OCI-LY1 (cell line): Measurements from ENCODE around the gene OLFML3.

ENCODE experiments used
- H2AFZ ChIP-seq: fragments of 200-600 bp; sonication (generic), shearing (Covaris generic); 2 replicates; pipeline ENCODE4 v1.6.0; 2014; ENCODE audit warnings: antibody characterized with exemption, mild to moderate bottlenecking, low read length
- H3F3A ChIP-seq: fragments of 200-600 bp; sonication (generic), shearing (Covaris generic); 2 replicates; pipeline ENCODE4 v1.6.0; 2014; ENCODE audit warnings: mild to moderate bottlenecking, antibody characterized with exemption, low read length, moderate library complexity; ENCODE audit not compliant: insufficient read depth
- H3K27ac ChIP-seq: fragments of 200-600 bp; sonication (generic); 2 replicates; pipeline ENCODE4 v1.5.1; 2014; ENCODE audit warnings: low read length, mixed run types, mild to moderate bottlenecking, low read depth; ENCODE audit not compliant: poor library complexity, severe bottlenecking
- H3K27me3 ChIP-seq: fragments of 200-600 bp; sonication (generic); 2 replicates; pipeline ENCODE4 v1.6.0; 2014; ENCODE audit warnings: antibody characterized with exemption, mild to moderate bottlenecking, low read length, moderate library complexity; ENCODE audit not compliant: insufficient read depth
- H3K36me3 ChIP-seq: fragments of 200-600 bp; sonication (generic); 2 replicates; pipeline ENCODE4 v1.6.1; 2014; ENCODE audit warnings: mild to moderate bottlenecking, antibody characterized with exemption, low read length, moderate library complexity, mixed read lengths; ENCODE audit not compliant: insufficient read depth
- H3K4me1 ChIP-seq: fragments of 200-600 bp; sonication (generic); 2 replicates; pipeline ENCODE4 v1.5.1; 2014; ENCODE audit warnings: mild to moderate bottlenecking, low read length, moderate library complexity; ENCODE audit not compliant: insufficient read depth, severe bottlenecking
- H3K4me2 ChIP-seq: fragments of 200-600 bp; sonication (generic), shearing (Covaris generic); 2 replicates; pipeline ENCODE4 v1.6.1; 2014; ENCODE audit warnings: low read length
- H3K4me3 ChIP-seq: fragments of 200-600 bp; sonication (generic); 2 replicates; pipeline ENCODE4 v1.5.1; 2014; ENCODE audit warnings: low read length, low read depth, mild to moderate bottlenecking, mixed read lengths; ENCODE audit not compliant: poor library complexity, severe bottlenecking
- H3K79me2 ChIP-seq: fragments of 200-600 bp; shearing (Covaris generic); 2 replicates; pipeline ENCODE4 v1.6.1; 2016; ENCODE audit warnings: mixed run types, low read length, mixed read lengths; ENCODE audit not compliant: insufficient read depth
- H3K9ac ChIP-seq: fragments of 200-600 bp; sonication (generic), shearing (Covaris generic); 2 replicates; pipeline ENCODE4 v1.6.1; 2014; ENCODE audit warnings: mild to moderate bottlenecking, low read length, mixed read lengths
- H3K9me2 ChIP-seq: fragments of 200-600 bp; sonication (generic), shearing (Covaris generic); 2 replicates; pipeline ENCODE4 v1.6.1; 2014; ENCODE audit warnings: low read depth, mild to moderate bottlenecking, low read length, mixed read lengths
- H3K9me3 ChIP-seq: fragments of 200-600 bp; shearing (Covaris generic); 2 replicates; pipeline ENCODE4 v1.6.1; 2014; ENCODE audit warnings: low read length, mixed read lengths
- H4K20me1 ChIP-seq: fragments of 200-600 bp; sonication (generic), shearing (Covaris generic); 2 replicates; pipeline ENCODE4 v1.6.0; 2016; ENCODE audit warnings: mild to moderate bottlenecking, low read length; ENCODE audit not compliant: insufficient read depth
- EZH2 ChIP-seq: fragments of 200-600 bp; sonication (generic), shearing (Covaris generic); IDR thresholded peaks from 2 replicates; pipeline ENCODE4 v1.8.0; 2017; ENCODE audit warnings: borderline replicate concordance, mixed run types, mild to moderate bottlenecking, antibody characterized with exemption, low read length, moderate library complexity, mixed read lengths
- TF ChIP-seq, protein P1 (sequence below): fragments of 200-600 bp; sonication (generic), shearing (Covaris generic); IDR thresholded peaks from 2 replicates; pipeline ENCODE4 v1.5.1; 2017; ENCODE audit warnings: mild to moderate bottlenecking, antibody characterized with exemption, low read length, moderate library complexity, mixed read lengths

OLFML3 gene

DNA sequence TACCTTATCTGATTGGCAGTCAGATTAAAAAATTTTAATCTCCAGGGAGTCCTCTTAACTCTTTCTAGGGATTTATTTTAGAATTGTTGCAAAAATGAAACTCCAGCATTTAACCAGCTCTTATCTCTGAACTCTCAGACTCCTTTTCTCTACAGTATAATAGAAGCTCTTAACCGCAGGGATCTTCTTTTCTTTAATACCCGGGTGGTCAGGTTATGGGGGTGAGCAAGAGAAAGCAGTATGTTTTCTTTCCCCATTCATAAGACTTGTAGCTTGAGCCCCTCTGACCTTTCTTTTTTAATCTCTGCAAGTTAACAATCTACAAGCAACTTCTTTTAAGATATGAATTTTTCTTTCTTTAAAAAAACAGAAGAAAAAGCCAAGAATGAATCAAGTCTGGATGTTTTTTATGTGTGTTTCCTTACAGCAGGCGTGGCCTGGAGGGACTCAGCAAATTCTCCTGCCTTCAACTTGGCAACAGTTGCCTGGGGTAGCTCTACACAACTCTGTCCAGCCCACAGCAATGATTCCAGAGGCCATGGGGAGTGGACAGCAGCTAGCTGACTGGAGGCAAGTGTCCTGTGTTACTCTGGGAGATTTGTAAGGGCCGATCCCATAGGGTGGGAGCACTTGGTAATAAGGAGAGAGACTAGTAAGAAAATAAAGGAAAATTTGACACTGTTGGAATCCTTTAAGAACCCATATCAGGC lies 13.4 kb upstream of the OLFML3 start:
- no peak overlapping the region for H2AFZ ChIP-seq
- H3K4me2 ChIP-seq: no peak overlapping the region
- no peak overlapping the region for H3K9ac ChIP-seq
- no peaks in the 10 kb centered on the region for H3K79me2 ChIP-seq
- peaks cover 92% of the 10 kb centered on the region for H3K36me3 ChIP-seq
- H3K9me2 ChIP-seq: no peaks in the 10 kb centered on the region
- no peaks in the 10 kb centered on the region for H3K27me3 ChIP-seq
- H3K4me3 ChIP-seq: no peak overlapping the region
- H3K4me1 ChIP-seq: no peaks in the 10 kb centered on the region
- no peak overlapping the region for H3K27ac ChIP-seq
- H4K20me1 ChIP-seq: no peaks in the 10 kb centered on the region
- no peaks in the 10 kb centered on the region for H3K9me3 ChIP-seq
- H3F3A ChIP-seq: no peaks in the 10 kb centered on the region
- no peak for TF ChIP-seq EZH2
- TF ChIP-seq, protein P1, sequence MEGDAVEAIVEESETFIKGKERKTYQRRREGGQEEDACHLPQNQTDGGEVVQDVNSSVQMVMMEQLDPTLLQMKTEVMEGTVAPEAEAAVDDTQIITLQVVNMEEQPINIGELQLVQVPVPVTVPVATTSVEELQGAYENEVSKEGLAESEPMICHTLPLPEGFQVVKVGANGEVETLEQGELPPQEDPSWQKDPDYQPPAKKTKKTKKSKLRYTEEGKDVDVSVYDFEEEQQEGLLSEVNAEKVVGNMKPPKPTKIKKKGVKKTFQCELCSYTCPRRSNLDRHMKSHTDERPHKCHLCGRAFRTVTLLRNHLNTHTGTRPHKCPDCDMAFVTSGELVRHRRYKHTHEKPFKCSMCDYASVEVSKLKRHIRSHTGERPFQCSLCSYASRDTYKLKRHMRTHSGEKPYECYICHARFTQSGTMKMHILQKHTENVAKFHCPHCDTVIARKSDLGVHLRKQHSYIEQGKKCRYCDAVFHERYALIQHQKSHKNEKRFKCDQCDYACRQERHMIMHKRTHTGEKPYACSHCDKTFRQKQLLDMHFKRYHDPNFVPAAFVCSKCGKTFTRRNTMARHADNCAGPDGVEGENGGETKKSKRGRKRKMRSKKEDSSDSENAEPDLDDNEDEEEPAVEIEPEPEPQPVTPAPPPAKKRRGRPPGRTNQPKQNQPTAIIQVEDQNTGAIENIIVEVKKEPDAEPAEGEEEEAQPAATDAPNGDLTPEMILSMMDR: no peak

GRCh38 chr1:113972954-113973353 lies 6.3 kb upstream of the OLFML3 start:
- no peaks in the 10 kb centered on the region for H3K4me1 ChIP-seq
- H3K9me2 ChIP-seq: no peaks in the 10 kb centered on the region
- peaks cover 71% of the 10 kb centered on the region for H3K36me3 ChIP-seq
- no peak overlapping the region for H3K9ac ChIP-seq
- no peaks in the 10 kb centered on the region; the same call in 1 of the 2 replicates for H3F3A ChIP-seq
- no peaks in the 10 kb centered on the region for H3K79me2 ChIP-seq
- H3K4me3 ChIP-seq: no peak overlapping the region
- H2AFZ ChIP-seq: no peak overlapping the region
- H3K9me3 ChIP-seq: no peaks in the 10 kb centered on the region
- no peak overlapping the region for H3K27ac ChIP-seq
- H3K4me2 ChIP-seq: no peak overlapping the region
- no peaks in the 10 kb centered on the region for H4K20me1 ChIP-seq
- H3K27me3 ChIP-seq: no peaks in the 10 kb centered on the region
- no peak for TF ChIP-seq EZH2
- TF ChIP-seq, protein P1: no peak

DNA sequence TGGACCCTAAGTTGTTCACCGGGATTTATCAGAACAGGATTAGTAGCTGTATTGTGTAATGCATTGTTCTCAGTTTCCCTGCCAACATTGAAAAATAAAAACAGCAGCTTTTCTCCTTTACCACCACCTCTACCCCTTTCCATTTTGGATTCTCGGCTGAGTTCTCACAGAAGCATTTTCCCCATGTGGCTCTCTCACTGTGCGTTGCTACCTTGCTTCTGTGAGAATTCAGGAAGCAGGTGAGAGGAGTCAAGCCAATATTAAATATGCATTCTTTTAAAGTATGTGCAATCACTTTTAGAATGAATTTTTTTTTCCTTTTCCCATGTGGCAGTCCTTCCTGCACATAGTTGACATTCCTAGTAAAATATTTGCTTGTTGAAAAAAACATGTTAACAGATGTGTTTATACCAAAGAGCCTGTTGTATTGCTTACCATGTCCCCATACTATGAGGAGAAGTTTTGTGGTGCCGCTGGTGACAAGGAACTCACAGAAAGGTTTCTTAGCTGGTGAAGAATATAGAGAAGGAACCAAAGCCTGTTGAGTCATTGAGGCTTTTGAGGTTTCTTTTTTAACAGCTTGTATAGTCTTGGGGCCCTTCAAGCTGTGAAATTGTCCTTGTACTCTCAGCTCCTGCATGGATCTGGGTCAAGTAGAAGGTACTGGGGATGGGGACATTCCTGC lies 3.9 kb upstream of the OLFML3 start:
- no peaks in the 10 kb centered on the region for H3K27me3 ChIP-seq
- H4K20me1 ChIP-seq: no peaks in the 10 kb centered on the region
- no peak for TF ChIP-seq EZH2
- TF ChIP-seq, protein P1: no peak
- H3K4me2 ChIP-seq: no peak overlapping the region
- no peaks in the 10 kb centered on the region; the same call in 1 of the 2 replicates for H3F3A ChIP-seq
- no peak overlapping the region for H2AFZ ChIP-seq
- no peaks in the 10 kb centered on the region for H3K9me3 ChIP-seq
- H3K36me3 ChIP-seq: peaks cover 47% of the 10 kb centered on the region
- no peaks in the 10 kb centered on the region for H3K9me2 ChIP-seq
- peaks cover 5% of the 10 kb centered on the region for H3K4me1 ChIP-seq
- H3K79me2 ChIP-seq: no peaks in the 10 kb centered on the region
- H3K27ac ChIP-seq: no peak overlapping the region
- H3K4me3 ChIP-seq: no peak overlapping the region
- H3K9ac ChIP-seq: no peak overlapping the region
